ENCODE data around the gene ZNFX1.
A peak's percentile ranks its signal among the peaks of the same experiment; 100 is the strongest.

Gene ZNFX1

DNA sequence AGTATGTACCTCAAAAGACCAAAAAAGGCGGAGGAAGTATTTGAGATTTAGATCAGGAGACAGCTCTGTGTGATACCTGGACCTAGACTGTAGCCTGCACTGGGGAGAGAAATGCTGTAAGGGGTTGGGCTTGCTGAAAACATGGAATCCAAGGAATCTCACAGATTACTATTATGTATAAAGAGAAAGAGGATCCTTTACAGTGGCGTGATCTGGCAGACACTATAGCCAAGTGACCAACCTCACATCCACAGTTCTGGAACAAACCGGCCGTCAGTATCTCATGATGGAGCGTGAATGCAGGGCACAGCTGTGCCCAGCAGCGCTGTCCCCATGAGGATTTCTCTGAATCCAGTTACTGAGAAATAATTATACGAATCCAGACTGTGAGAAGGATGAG, 46.4 kb downstream of the ZNFX1 start:
- Histone ChIP-seq H3K4me3 (no peak overlapping the region), H3K36me3 (peaks cover 75 to 98% (median 83%) of the 10 kb centered on the region in 3 donors), H3K4me1 (no peaks in the 10 kb centered on the region), H3K27me3 (no peaks in the 10 kb centered on the region), H3K27ac (no peak overlapping the region), H3K9me3 (no peaks in the 10 kb centered on the region)
- intact Hi-C loops (cut with DNase I; ENCODE audit: low total_unique reads) = no loop called here
- TF ChIP-seq, protein P1, sequence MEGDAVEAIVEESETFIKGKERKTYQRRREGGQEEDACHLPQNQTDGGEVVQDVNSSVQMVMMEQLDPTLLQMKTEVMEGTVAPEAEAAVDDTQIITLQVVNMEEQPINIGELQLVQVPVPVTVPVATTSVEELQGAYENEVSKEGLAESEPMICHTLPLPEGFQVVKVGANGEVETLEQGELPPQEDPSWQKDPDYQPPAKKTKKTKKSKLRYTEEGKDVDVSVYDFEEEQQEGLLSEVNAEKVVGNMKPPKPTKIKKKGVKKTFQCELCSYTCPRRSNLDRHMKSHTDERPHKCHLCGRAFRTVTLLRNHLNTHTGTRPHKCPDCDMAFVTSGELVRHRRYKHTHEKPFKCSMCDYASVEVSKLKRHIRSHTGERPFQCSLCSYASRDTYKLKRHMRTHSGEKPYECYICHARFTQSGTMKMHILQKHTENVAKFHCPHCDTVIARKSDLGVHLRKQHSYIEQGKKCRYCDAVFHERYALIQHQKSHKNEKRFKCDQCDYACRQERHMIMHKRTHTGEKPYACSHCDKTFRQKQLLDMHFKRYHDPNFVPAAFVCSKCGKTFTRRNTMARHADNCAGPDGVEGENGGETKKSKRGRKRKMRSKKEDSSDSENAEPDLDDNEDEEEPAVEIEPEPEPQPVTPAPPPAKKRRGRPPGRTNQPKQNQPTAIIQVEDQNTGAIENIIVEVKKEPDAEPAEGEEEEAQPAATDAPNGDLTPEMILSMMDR (IDR thresholded peaks at IDR 0.05) = no peak
- DNase-seq = no peak

DNA sequence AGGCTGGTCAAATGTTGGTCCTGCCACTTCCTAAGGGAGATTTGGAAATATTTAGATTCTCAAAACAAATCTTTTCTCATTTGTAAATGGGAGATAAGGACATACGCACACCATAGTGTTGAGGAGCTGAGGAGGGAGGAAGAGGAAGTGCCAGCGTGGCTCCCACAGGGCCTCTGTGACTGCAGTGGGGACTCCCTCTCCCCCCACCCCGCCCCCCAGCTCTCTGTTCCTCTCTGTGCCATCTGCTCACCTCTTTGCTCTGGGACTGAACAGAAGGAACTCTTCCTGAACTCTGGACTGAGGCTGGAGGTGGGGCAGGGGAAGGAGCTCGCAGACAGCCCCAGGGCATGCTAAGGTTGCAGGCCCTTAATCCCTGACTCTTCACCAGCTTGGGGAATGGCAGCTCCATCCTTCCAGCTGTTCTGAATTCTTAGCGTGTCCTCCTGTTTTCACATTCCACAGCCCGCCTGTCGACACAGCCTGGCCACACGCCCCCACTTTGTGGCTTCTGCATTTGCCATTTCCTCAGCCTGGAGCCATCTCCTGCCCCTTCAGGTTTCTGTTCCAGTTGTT, 47.2 kb downstream of the ZNFX1 start:
- H3K36me3 ChIP-seq = peaks cover 77 to 98% (median 84%) of the 10 kb centered on the region in 3 donors
- H3K9me3 ChIP-seq = no peaks in the 10 kb centered on the region
- no peak overlapping the region for H3K4me3 ChIP-seq
- H3K4me1 ChIP-seq = no peaks in the 10 kb centered on the region
- TF ChIP-seq, protein P1 (IDR thresholded peaks at IDR 0.05) = no peak
- intact Hi-C loops (cut with DNase I; ENCODE audit: low total_unique reads) = no loop called here
- H3K27ac ChIP-seq = no peak overlapping the region
- no peaks in the 10 kb centered on the region for H3K27me3 ChIP-seq
- peak in 1 of 2 donors; percentile 70 for DNase-seq

DNA sequence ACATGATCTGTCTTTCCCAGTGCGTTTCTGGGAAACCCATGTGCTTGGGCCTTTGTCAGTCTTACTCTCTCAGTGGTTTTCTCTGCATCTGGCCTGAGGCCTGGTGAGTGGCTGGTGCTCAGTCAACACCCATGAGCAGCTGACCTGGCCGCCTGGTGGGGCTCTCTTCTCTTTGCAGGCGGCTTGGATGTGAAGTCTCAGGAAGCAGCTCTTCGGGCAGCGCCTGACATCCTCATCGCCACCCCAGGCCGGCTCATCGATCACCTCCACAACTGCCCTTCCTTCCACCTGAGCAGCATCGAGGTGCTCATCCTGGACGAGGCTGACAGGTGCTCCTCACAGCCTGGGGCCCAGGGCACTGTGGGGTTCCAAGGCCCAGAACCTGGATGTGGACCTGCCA, 47.8 kb downstream of the ZNFX1 start:
- Histone ChIP-seq H3K27me3 (no peaks in the 10 kb centered on the region), H3K9me3 (no peaks in the 10 kb centered on the region), H3K36me3 (peaks cover 74 to 98% (median 87%) of the 10 kb centered on the region in 3 donors), H3K27ac (no peak overlapping the region), H3K4me1 (no peaks in the 10 kb centered on the region), H3K4me3 (no peak overlapping the region)
- intact Hi-C loops (cut with DNase I; ENCODE audit: low total_unique reads) = no loop called here
- no peak for DNase-seq
- TF ChIP-seq, protein P1 (IDR thresholded peaks at IDR 0.05) = no peak

DNA sequence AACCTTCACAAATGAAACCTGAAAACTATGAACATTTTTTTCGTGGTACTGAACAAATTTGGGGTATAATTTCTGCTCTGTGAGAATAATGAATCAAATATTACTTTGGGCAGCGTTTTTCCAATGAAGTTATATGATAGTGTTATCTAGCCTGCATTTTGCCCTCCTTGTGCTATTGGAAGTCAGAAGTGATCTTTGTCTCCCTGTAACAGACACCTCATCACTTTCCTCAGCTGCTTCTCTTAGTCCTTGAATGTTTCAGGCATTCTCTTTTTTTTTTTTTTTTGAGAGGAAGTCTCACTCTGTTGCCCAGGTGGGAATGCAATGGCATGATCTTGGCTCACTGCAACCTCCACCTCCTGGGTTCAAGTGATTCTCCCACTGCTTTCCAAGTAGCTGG, 48.5 kb downstream of the ZNFX1 start:
- Histone ChIP-seq H3K4me3 (no peak overlapping the region), H3K4me1 (no peaks in the 10 kb centered on the region), H3K27ac (no peak overlapping the region), H3K27me3 (no peaks in the 10 kb centered on the region), H3K9me3 (no peaks in the 10 kb centered on the region), H3K36me3 (peaks cover 74 to 98% (median 87%) of the 10 kb centered on the region in 3 donors)
- intact Hi-C loops (cut with DNase I; ENCODE audit: low total_unique reads) = no loop called here
- DNase-seq = no peak
- TF ChIP-seq, protein P1 (IDR thresholded peaks at IDR 0.05) = no peak

DNA sequence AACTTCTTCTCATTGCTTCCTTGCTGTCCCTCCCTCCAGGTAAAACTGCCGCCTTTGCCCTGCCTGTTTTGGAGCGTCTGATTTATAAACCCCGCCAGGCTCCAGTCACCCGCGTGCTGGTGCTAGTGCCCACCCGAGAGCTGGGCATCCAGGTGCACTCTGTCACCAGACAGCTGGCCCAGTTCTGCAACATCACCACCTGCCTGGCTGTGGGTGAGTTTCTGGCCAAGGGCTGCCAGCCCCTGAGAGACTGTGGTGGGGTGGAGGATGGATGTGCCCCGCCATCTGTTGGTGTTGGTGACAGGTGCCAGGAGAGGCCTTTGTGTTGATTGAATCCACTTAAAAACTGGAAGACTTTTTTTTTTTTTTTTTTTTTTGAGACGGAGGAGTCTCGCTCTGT, 49.2 kb downstream of the ZNFX1 start:
- intact Hi-C loops (cut with DNase I; ENCODE audit: low total_unique reads) = no loop called here
- H3K36me3 ChIP-seq = peaks cover 74 to 98% (median 87%) of the 10 kb centered on the region in 3 donors

More for the DNA sequence above, 49.2 kb downstream of the ZNFX1 start:
- no peaks in the 10 kb centered on the region for H3K4me1 ChIP-seq
- H3K27ac ChIP-seq = no peak overlapping the region
- no peak for DNase-seq
- H3K27me3 ChIP-seq = no peaks in the 10 kb centered on the region
- TF ChIP-seq, protein P1 (IDR thresholded peaks at IDR 0.05) = no peak
- H3K4me3 ChIP-seq = no peak overlapping the region
- H3K9me3 ChIP-seq = no peaks in the 10 kb centered on the region
